ENCODE results near the gene PRMT7.

DNA sequence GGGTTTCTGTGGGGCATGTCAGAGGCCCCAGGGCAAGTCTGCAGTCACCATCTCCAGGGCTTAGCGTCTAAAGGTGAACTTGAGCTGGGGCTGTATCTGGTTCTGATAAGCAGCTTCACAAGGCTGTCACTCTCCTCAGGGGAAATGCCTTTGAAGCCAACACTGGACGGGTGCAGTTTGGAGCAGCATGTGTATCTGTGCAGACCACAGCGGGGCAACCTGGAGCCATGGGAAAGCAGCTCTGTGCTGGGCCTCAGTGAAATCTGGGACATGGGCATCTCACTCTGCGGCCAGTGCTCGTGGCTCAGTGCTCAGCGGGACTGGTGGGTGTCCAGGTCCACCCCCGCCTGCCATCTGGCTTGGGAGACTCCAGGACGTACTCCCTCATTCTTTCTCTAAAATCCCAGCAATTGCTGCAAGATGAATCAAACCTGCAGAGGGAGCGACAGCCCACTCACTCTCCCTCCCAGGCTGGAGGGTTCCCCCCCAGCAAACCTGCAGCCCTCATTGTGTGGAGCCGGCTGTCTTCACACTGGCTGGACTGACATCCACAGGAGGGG, 63.5 kb downstream of the PRMT7 start:
- TF ChIP-seq, protein P1, sequence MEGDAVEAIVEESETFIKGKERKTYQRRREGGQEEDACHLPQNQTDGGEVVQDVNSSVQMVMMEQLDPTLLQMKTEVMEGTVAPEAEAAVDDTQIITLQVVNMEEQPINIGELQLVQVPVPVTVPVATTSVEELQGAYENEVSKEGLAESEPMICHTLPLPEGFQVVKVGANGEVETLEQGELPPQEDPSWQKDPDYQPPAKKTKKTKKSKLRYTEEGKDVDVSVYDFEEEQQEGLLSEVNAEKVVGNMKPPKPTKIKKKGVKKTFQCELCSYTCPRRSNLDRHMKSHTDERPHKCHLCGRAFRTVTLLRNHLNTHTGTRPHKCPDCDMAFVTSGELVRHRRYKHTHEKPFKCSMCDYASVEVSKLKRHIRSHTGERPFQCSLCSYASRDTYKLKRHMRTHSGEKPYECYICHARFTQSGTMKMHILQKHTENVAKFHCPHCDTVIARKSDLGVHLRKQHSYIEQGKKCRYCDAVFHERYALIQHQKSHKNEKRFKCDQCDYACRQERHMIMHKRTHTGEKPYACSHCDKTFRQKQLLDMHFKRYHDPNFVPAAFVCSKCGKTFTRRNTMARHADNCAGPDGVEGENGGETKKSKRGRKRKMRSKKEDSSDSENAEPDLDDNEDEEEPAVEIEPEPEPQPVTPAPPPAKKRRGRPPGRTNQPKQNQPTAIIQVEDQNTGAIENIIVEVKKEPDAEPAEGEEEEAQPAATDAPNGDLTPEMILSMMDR (conservative IDR thresholded peaks at IDR 0.05; ENCODE audit: low read length), result no peak
- TF ChIP-seq EZH2phosphoT487 (IDR thresholded peaks at IDR 0.05; ENCODE audit: borderline replicate concordance, low read depth, low read length), result no peak

Measured in OCI-LY7 (cell line).